Right lung (tissue), 5 donors: ENCODE measurements around the gene SPATS2L. TPM values are rescaled to one million over a fixed set of nuclear protein-coding genes. Genes with fewer than 3 reads are reported as not detected.

Source experiments
- DNase-seq, 2 donors: peaks; one replicate each; pipeline ENCODE4 v3.0.0-alpha.2; 2013
- polyA plus RNA-seq, 5 donors: library from polyadenylated mRNA; unstranded; fragments of 120-200 nt; gene quantifications; one replicate each; pipeline versions ENCODE4 v1.2.1 to v1.2.3, GENCODE V29; 2013; ENCODE audit warnings: inconsistent platforms in 1 of 5, low replicate concordance in 1 of 5; ENCODE audit not compliant: insufficient read length in 5 of 5, insufficient read depth in 1 of 5

The SPATS2L gene
- polyA plus RNA-seq, 5 donors, result 90.1 to 98.9 (median 95.5) TPM

DNA sequence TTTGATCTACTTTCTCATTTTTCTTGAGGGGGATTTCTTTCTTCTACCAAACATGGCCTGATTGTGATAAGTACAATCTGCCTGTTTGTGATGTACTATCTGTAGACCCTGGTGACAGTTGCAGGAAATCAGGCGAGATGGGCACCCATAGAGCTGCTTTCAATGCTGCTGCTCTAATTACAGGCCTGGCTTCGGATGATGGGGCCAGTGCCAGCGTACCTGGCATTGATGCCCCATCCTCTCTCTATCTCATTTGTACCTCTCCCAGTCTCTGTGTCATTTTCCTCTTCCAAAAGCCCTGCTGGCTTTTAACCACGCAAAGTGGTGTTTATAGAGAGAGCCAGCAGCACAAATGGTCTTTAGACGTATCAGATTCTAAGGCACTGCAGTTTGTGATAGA is 133.5 kb downstream of the SPATS2L start:
- no peak for DNase-seq

GRCh38 chr2:200442471-200442870 is 136.0 kb downstream of the SPATS2L start:
- DNase-seq, result no peak

GRCh38 chr2:200443376-200443775 is 136.9 kb downstream of the SPATS2L start:
- DNase-seq, result no peak

GRCh38 chr2:200443916-200444315 is 137.4 kb downstream of the SPATS2L start:
- DNase-seq, result no peak

GRCh38 chr2:200444530-200444929 is 138.0 kb downstream of the SPATS2L start:
- no peak for DNase-seq

DNA sequence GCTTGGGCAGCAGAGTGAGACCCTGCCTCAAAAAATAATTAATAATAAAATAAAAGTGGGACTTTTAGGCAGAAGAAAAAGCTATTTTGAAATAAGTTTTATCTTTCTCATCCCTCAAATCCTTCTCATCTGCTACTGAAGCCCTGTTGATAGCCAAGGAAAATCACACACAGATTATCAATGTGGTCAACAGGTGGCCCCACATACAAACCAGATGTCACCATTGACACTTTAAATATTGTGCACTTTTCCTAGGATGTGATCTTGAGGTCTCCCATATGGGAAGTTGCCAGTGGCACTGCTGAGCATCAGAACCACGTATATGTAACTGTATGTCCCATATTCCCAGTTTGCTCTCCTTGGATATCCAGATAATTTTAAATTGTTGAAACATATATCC is 138.8 kb downstream of the SPATS2L start:
- no peak for DNase-seq

DNA sequence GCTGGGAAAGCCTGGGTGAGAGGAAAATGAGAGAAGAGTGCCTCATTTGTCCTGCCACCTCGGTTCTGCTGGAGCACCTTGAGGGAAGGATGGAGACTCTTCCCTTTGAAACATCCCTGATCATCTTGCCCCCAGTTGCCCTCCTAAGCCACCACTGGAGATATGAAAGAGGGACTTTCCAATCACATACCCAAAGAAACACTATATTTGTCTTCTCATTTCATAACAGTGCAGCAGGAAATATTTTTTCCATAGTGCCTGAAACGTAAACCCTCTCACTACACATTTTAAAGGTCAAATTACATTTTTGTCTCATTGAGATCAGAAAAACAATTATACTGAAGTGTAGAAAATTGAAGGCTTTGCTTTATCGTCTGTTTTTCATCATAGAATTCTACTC is 140.1 kb downstream of the SPATS2L start:
- DNase-seq, result no peak

DNA sequence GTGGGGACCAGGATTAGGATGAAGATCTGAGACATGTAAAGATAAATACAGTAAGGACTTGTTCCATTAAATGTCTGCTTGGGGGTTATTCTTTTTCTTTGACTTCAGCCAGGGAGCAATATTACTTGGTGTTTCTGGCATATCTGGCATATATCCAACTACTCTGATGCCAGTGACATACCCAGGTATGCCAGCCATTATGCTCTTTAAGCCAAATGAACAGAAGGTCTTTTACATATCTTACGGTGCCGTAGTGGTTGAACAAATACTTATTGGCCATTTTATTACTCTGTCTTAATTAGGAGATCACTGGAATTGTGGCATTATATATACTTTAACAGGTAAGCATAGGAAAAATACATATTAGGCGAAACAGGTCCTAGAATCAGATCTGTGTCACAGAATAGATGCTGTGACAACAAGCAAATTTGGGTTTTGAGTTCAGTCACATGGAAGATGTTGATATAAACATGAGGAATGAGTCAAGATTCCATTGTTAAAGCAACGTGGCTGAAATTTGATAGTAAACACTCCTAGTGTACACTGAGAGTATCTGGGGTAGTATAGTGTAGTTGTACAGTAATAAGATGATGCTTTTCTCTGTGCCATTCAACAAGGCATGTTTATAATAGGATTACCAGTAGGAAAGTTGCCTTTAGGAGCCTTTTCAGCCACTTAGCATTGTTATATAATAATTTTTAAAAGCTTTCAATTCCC is 140.8 kb downstream of the SPATS2L start:
- DNase-seq, result no peak

DNA sequence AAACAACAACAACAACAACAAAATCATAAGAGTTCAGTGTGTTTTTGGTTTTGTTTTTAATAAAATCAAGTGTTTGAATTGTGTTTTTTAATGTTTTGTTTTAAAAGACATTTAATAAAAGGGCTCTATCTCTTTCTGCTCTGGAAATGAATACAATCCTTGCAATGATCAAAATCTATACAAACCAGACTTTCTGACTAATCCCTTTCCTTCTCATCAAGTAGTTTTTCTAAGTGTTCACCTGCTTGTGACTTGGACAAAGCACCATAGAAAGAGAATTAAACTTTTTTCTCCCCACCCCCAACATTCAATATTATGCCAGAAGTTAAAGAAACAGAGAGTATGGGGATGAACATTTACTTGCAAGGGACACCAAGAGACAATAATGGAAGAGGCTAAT is 142.0 kb downstream of the SPATS2L start:
- no peak for DNase-seq

- DNase-seq, result no peak
Observed at GRCh38 chr2:200449149-200449548, 142.7 kb downstream of the SPATS2L start.

GRCh38 chr2:200450288-200450687 is 143.8 kb downstream of the SPATS2L start:
- DNase-seq, result no peak

DNA sequence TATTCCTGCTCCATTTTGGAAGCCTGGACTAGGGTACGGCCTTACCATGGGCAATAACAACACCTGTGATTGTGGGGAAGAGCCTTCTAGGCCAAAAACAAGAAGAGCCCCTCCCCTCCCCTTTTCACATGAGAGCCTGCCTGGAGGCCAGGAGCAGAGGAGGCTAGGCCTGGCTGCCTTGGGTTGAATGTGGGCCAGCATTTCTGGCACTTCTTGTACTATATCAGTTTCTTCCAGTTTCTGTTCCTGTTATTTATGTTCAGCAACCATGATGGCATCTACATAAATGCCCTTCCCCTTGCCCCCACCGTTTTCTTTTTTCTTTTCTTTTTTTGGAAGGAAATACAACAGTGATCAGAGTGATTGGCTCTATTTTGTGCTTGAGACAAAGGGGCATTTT is 145.0 kb downstream of the SPATS2L start:
- no peak for DNase-seq

DNA sequence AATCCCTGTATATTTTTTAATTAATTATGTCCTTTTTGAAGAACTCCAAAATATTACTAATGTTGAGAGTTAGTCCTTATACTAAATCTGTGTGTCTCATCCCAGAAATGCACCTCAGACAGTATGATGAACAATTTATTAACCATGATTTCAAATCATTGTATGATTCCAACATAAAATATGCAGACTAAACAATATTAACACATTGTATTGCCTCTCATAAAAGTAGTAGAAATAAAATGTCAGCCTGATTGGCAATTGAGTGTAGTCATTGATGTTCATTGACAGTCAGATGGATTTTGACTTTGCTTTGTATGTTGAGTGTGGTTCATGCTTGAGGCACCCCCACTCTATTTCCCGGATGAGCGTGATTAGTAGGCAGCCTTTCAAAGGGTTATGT is 145.9 kb downstream of the SPATS2L start:
- no peak for DNase-seq

DNA sequence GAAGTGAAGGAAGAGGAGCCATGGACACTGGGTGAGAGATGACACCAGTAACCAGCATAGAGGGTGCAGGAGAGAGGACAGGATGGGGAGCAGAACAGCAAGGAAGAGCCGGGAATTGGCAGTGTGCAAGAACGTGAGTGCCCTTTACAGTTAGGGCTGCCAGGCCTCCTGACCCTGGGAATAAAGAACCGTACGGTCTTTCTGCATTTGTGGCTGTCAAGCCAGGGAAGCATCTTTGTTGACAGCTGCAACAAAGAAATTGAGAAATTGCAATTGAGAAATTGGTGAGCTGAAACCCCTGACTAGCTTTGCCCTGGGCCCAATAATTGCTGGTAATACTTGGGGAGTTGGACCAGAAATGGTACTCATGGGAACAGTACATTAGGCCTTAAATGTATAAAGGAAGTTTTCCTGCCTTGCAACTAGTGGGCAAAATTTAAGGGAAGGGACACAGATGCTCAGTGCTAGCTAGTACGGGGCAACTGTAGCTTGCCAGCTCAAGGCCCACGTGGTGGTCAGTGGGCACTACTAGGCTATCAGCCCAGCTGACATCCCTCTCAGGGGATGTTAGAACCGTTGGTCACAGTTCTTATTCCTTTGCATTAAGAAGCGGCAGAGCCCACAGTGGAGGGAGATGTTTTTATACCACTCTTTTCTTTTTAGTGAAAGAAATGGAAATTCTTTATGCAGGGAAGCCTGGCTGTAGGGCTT is 146.8 kb downstream of the SPATS2L start:
- DNase-seq, result no peak

DNA sequence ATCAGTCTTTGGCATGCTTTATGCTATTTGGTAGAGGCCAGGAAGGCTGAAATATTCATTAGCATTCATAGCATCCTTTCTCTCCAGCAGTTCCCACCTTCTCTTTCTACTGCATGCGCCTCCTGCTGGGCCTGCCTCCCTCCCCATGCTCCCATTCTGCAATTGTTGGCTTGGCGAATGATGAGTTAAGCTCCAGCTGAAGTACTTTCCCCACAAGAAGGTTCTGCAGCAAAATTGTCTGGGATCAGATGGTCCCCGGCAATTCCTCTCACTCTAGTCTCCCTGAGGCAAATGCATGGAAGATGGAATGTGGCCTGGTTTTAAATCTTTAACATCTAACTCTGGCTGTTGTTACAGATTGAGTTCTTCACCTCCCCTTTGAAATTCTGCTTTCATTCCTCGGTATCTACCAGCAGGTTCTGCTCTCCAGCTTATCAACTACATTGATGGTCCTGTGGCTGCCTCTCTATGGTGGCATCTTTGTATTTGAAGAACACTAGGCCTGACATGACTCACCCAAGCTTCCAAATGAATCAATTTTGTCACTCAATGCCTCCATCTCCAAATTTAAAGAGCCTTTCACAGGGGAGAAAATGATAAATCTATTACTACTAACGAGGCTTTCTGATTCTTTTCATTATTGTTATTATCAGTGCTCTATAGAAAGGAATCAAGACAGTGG is 147.5 kb downstream of the SPATS2L start:
- DNase-seq, result no peak

GRCh38 chr2:200454927-200455801 is 148.7 kb downstream of the SPATS2L start:
- no peak for DNase-seq

- DNase-seq, result no peak
Observed at GRCh38 chr2:200455958-200456421, 149.5 kb downstream of the SPATS2L start.

DNA sequence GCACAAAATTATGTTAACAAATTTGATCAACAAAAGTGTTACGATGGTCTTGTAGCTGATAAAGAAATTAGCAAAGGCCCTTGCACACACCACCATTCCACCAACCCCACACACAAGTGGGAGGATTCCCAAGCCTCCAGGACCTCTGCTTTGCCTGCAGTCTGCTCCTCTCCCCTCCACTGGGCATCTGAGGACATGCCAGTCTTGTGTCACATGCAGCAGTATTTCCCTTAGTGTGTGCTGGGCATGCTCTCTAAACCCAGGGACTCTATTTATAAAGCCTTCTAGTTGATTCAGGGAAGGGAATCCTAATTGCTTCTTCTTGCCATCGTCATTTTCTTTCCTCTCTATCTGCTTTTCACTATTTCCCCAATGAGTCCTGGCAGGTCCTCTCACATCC is 150.1 kb downstream of the SPATS2L start:
- no peak for DNase-seq

GRCh38 chr2:200459101-200459500 is 152.6 kb downstream of the SPATS2L start:
- DNase-seq, result no peak

DNA sequence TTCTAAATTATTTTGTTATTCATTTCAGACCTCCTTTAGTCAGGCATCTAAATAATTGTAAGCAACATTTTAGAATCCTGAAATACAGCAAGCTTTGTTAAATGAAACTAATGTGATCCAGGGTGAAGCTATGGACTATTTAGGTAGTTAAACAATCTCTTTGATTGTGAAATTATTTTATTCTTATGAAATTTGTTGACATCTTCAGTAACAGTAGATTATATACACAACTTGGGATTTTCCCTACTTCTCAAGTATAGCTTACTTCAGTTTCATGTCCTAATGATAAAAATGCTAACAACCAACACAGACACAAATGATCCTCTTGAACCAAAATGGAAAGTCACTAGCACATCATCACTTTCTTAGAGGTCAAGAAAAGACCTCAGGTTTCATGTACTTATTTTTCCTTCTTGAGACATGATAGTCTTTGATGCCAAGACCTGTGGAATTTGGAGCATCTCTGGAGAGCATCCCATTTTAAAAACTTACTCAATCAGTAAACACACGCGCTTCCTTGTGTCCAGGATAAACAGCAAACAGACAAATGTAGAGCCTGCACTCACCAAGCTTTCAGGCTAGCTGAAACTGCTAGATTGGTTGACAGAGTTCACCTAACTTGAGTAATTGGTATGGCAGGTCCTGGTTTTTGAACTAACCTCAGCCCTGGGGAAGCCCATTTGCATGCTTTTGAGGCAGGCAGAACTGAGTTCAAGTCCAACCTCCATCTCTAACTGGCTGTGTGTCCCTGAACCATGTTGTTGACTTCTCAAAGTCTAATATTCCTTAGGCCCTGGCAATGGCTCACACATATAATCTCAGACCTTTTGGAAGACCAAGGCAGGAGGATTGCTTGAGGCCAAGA is 155.6 kb downstream of the SPATS2L start:
- no peak for DNase-seq

- DNase-seq, result no peak
Observed at GRCh38 chr2:200463452-200463851, 157.0 kb downstream of the SPATS2L start.
